OCI-LY3 (cell line): ENCODE measurements around the gene PIK3C2B.

Source experiments
- EZH2phosphoT487 ChIP-seq: fragments of 200-600 bp; shearing (Covaris generic); IDR thresholded peaks from 2 replicates; pipeline ENCODE4 v1.6.1; 2018; ENCODE audit warnings: antibody characterized with exemption, mixed run types, low read depth
- TF ChIP-seq, protein P1 (sequence below): fragments of 200-600, 300-600 bp; sonication (generic); IDR thresholded peaks from 2 replicates; pipeline ENCODE4 v1.5.1; 2014; ENCODE audit warnings: antibody characterized with exemption, low read length, low read depth

- TF ChIP-seq EZH2phosphoT487: no peak
- TF ChIP-seq, protein P1, sequence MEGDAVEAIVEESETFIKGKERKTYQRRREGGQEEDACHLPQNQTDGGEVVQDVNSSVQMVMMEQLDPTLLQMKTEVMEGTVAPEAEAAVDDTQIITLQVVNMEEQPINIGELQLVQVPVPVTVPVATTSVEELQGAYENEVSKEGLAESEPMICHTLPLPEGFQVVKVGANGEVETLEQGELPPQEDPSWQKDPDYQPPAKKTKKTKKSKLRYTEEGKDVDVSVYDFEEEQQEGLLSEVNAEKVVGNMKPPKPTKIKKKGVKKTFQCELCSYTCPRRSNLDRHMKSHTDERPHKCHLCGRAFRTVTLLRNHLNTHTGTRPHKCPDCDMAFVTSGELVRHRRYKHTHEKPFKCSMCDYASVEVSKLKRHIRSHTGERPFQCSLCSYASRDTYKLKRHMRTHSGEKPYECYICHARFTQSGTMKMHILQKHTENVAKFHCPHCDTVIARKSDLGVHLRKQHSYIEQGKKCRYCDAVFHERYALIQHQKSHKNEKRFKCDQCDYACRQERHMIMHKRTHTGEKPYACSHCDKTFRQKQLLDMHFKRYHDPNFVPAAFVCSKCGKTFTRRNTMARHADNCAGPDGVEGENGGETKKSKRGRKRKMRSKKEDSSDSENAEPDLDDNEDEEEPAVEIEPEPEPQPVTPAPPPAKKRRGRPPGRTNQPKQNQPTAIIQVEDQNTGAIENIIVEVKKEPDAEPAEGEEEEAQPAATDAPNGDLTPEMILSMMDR: no peak
Observed at GRCh38 chr1:204472660-204473059, 21.9 kb downstream of the PIK3C2B start.
